NCI-H1930 (cell line): ENCODE data around the gene PEMT.

Experiments used
- DNase-seq, 2 experiments: peaks; one replicate each; lab custom pipeline; 2025; lab: John Stamatoyannopoulos, UW

The PEMT gene

DNA sequence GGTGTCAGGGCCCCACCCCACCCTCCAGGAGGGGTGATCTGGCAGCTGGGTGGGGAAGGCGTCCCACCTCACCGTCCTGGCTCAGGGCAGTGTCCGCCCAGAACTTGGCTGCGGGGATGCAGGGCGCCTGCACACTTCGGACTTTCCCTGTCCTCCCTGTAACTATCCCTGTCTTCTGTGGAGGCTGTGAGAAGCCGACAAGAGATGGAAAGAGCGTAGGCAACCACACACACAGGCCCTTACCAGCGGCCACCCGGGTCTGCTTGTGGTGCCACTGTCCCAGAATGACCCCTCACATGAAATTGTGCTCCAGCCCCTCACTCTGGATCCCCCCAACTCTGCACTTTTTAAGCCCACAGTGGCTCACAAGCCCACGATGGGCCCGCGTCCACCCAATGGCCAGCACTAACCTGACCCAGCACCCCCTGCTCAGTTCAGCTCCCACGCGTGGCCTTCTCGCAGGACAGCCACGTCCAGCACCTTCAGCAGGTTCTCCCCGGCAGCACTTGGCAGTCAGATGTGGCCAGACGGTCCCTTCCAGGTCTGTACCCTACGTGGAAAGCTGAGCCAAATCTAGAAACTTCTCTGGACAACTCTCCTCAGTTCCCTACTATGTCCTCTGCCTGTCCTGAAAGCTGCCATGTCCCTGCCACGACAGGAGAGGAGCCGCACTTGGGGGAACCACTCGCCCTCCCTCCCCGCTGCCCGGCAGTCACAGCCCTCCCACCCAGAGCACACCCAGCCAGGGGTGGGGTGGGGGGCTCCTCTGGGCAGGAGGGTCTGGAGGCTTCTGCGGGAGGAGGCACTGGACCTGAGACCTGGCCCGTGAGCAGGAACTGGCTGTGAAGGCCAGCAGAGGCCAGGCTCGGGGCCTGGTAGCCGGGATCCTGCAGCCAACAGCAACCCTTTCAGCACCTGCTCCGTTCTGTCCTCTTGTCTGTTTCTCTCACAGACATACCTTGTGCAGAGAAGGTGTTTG is 38.0 kb downstream of the PEMT start:
- no peak for DNase-seq

DNA sequence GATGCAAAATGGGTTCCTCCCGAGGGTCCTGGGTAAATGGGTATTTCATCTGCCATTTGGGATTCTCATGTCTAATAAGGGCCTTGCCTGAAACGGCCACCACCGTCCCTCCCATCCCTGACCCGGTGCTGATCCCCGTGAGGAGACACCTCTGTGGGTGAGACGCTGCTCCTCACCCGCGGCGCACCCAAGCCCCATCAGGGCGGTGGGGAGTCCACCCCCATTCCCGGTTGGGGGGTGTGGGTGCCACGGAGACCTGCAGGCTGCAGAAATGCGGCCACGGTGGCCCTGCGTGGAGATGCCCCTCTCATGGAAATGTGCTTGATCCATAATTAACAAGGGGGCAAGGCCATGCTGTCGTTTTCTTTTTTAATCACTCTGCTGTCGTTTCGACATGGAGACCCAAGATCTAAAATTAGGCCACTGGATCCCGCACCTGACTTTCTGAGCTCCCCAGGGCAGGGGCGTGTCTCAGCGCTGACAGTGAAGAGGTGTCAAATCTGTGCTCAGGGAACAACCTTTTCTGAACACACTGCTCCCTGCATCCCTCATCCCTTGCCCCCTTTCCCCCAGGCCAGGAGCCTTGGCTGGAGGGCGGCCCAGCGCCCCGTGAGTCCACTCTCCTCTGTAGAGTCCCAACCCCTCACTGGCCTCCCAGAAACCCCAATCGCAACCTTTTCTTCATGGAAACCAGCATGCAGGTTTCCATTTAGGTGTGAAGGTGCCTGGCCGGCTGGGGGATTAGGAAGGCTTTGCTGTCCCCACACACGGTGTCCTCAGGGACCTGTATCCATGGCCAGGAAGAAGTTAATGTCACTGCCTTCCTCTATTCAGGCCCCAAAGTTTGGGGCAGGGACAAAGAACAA is 38.9 kb downstream of the PEMT start:
- no peak for DNase-seq

DNA sequence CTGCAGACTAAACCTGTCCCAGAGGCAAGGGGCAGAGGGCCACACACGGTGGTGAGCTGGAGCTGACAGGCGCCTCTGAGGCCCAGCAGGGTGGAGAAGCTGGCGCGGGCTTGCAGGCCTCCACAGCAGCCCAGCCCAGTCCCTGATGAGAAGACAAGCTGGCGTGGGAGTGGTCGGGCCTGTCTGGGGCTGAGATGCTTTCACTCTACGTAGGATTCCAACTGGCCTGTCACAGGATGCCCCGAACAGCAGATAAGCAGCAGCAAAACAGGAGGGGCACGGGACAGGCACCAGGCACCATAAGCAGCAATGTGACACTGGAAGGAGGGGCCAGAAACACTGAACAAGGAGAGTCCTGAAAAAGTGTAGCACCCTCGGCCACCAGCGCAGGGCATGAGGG is 40.1 kb downstream of the PEMT start:
- DNase-seq = no peak

DNA sequence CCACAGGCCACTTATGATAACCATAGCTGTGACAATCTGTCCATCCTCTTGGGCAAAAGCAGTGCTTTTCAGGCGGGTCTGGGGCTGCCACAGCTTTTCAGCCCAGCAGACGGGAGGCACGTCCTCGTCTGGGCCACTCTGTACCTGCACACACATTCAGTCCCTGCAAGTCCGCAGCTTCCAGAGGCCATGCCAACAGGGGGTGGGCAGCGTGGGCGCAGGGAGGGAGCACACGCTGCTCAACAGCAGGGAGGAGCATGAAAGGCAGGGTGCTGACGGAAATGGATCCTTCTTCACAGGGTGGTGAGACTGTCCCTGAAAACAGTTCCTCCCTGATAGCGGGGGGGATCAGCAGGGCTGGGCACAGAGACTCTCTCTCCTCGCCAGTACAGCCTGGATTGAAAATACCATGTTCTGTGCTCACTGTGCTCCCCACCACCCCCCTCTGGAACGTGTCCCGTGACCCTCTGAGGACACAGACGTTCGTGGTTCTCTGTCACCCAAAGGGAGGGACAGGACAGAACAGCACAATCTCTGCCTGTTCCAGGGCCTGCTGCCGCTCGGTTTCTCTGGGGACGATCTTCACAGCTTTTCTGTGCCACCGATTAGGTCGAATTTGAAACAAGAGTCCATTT is 41.7 kb downstream of the PEMT start:
- DNase-seq = no peak

DNA sequence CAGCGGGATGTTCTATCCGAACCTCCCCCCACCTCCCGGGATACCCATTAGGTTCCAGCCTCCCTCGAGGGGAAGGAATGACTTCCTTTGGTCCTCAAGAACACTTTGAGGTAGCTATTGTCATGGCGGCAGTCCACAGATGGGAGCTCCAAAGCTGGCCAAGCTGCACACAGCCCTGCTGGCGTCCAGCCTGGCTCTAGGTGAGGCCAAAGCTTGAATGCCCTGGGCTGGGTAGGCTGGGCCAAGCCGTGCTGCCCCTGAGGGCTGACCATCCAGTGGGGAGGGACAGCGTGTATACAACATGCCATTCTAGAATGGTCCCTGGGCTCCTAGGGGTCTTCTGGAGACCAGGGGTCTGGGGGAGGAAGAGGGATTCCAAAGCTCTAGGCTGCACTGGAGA is 43.5 kb downstream of the PEMT start:
- DNase-seq = no peak

DNA sequence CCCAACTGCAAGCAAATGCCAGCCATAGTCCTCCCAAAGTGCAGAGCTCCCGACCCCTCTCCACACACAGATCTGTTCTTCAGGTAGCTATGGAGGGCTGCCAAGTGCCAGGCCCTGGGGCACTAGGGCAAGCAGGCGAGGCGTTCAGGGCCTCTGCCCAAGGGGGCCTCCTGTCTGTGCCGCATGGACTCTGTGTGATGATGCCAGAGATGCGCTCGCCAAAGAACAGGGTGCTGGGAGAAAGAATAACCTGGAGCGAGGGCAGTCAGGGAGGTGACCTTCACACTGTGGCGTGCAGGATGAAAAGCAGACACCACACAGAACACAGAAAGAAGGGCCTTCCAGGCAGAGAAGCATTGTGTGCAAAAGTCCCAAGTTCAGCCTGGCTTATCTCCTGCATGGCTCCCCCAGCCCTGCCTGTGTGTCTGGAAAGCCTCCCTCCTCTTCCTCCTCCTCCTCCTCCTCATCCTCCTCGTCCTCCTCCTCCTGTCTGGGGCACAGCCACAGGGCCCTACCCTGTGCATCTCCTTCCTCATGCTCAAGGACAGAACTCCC is 44.2 kb downstream of the PEMT start:
- DNase-seq = no peak

DNA sequence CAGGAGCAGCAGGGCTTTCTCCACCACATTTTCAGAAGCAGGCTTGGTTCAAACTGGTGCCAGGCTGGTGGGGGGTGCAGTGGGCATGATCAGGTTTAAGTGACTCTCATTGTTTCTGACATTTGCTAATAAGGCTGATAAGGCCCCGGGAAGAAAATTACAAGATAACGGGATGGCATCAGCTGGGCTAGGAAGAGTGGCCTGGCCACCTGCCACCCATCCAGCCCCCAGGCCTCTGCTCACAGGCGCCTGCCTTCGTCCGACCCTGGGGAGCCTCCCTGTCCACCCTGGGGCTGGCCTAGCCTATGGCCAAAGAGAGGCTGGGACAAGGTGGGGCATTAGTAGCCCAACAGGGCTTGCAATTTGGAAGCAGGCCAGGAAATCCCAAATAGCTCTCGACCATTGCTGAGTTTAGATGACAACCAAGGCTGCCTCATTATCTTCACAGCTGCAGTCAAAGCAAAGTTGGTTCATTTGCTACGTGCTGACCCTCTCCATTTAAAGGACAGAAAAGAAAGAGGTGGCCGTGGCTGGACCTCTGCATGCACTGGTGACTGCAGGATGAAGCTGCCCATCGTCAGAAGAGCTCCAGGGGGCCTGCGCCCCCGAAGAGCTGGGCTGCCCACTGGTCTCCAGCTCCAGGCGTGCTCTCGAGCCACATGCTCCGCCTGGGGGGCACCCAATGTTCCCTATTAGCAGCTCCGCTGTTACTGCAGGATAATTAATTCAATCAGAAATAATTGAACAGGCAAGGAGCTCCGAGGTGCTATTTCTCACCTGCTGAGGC is 44.9 kb downstream of the PEMT start:
- DNase-seq = no peak

DNA sequence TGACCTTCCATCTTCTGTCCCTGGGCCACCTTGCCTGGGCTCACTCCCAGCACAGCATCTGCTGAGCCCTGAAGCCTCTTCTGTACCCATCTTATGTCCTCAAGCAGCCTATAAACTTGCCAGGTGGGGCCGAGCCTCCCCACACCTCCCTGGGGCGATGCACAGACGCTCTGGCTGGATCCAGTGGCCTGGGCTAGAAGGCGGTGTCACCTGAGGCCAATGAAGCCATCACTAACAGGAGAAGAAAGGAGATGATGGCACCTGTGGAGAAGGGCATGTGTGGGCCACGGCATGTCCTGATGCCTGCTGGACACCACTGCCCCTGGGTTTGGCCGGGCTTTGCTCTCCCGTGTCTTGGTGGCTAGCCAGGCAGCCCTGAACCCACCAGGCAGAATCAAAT is 45.5 kb downstream of the PEMT start:
- DNase-seq = no peak

DNA sequence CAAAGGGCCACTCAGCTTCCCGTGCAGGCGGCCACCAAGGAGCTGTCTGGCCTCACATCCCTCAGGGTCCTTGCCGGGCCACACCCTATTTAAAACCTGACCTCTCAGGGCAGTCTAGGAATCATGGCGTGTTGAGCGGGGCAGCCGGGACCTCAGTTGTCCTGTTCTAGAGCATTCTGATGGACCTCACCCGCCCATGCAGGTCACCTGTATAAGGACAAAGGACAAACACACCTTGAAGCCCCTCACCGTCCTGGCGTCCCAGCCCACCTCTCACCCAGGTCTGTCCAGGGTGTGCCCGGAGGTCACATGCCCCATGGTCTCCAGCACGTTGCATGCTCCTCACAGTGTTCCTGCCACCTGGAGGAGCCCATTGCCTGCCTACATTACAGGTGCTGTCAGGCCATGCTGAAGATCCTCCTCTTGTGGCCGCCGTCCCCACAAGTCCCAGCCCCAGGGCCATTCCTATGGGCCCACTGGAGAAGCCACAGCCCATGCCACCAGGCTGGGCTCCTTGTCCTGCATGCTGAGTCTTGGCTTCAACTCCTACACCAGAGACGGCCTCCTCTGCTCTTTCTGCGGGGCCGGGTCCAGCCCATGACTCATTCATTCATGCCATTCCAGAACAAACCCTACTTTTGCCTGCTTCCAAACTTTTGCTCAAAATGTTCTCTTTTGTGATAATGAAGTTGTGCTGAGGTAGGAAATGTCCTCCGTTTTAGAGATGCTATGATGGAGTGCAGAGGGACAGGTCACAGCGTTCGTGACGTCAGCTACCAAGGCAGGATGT is 46.3 kb downstream of the PEMT start:
- DNase-seq = no peak

DNA sequence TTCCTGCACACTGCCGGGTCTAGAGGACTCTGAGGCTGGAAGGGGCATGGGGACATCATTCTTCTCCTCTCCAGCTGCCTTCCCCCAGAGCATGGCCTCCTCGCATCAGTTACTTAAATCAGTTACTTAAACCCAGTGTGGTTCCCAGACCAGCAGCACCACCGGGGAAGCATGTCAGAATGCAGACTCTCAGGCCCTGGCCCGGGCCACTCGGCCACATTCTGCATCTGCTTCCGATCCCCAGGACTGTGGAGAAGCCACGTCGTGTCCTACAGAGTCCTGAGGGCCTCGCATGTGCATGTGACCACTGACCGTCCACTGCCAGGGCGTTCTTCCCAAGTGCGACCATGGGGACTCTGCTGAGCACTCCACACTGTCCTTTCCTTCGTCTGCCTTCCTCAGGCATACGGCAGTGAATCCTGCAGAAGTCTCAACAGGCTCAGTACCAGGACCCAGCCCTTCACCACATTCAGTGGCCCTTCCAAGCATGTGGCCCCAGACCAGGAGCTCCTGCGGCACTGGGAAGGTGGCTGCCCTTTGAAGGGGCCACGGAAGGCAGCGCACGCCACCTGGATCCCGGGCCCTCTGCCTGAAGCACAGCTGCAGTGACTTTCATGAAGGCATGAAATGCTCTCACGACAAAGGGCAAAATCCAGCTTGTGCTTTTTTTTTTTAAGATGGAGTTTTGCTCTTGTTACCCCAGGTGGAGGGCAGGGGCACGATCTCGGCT is 48.4 kb downstream of the PEMT start:
- no peak for DNase-seq

DNA sequence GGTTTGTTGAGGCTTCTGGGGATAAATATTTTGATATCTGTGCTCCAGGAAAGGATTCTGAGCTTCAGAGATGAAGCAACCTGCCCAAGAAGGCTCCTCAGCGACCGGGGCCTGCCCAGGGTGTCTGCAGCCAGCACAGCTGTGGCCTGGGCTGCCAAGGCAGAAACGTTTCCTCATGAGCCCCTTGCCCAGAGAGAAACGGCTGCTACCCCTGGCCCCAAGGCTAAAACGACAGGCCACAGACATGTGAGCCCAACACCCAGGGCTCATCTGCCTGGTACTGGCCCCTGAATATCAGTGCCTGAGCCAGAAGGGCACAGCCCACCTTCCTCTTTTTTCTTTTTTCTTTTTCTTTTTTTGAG is 49.9 kb downstream of the PEMT start:
- DNase-seq = no peak

DNA sequence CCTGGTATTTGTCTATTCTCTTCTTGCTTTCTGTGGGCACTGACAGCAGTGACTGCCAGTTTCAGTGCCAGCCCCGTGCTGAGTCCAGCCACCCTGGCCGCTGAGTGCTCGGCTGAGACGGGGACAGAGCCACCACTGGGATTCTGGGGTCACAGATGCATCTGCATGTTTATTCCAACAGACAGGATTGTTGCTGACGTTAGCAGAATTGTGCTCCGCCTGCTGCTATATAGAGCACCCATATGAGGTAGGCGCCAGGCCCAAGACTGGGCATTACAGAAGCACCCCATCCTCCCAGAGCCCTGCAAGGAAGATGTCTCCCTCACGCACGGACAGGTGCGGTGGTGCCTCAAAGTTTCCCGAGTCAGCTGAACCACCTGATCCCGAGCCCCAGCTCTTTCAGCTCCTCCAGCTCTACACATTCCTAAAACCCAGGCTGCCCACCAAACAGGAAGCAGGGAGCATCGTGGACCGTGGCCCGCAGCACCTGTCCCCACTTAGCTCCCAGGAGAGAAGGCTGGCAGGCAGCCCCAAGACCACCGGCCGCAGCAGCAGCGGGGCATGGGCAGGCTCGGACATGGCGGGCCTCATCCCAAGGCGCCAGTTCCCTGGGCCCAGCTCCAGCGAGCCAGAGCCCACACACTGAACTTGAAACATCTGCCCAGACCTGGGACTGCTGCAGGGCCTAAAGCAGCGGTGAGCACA is 50.4 kb downstream of the PEMT start:
- DNase-seq = no peak

DNA sequence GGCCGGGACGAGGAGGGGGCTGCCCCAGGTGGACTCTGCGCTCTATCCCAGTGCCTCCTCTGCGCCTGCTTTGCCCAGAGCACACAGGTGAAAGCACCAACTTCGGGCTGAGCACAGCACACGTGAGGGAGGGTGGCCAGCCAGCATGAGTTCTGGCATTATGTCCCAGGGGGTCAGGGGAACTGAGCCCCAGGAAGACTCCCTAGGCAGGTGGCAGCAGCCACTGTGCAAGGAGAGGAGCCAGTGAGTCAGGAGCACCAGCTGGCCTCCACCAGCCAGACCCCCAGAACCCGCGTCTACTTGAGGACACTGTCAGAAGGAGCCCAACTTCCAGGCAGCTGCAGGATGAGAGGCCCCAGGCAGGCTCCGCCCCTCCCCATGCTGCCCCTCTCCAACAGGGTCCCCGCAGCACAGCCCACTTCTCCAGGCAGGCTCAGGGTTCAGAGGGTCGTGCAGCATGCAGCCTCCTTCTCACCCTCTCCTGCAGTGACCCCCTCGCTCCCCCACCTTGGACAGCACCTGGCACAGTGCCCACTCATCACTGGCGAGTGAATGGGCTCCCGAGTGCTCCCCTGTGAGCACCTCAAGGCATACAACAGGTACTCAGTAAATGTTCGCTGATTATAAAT is 51.1 kb downstream of the PEMT start:
- no peak for DNase-seq

DNA sequence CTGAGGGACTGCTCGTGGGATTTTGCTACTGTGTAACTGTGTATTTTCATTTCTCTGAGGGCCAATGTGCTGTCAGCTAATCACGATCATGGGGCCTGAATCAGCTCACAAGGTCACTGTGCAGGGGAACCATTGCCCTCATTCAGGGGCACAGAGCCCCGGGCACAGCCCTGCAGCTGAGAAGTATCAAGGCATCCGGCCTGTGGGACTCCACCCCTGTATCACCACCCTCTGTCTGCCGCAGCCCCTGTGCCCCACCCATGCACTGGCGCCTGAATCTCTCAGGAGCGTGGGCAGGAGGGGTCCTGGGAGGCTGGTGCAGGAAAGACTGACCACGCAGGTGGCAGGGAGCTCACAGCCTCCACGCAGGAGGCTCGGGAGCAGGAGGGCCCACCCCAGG is 51.9 kb downstream of the PEMT start:
- DNase-seq = no peak

DNA sequence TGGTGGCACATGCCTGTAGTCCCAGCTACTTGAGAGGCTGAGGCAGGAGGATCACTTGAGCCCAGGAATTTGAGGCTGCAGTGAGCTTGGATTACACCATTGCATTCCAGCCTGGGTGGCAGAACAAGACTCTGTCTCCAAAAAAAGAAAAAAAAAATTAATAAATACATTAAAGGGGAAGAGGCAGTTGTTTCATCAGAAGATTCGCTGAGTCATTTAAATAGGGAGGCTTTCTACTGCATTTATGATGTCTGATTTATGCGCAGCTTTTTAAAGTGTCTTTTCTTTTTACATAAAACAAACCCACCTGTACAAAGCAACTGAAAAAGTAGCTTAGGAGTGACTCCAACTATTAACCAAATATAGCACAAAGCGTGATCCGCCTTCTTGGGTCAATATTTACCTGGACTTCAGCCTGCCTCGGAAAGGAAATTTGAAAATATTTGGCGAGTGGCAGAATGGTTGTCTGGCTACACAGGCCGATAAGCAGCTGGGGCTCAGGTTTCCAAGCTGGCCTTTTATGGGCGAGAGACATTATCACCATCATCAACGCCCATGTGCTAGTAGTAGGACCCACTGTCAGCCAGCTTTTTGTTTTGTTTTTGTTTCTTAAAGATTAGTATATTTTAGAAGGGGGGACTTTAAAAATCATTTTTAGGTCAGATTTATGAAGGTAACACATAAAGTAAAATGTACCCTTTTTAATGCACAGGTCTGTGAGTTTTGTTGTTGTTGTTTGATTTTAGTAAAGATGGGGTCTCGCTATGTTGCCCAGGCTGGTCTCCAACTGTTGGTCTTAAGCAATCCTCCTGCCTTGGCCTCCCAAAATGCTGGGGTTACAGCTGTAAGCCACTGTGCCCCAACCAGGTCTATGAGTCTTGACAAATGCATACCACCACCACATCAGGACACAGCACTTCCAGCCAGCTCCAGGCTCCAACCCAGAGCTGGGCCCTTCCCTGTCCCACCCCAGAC is 52.8 kb downstream of the PEMT start:
- DNase-seq = peak; percentile 50 to 71

DNA sequence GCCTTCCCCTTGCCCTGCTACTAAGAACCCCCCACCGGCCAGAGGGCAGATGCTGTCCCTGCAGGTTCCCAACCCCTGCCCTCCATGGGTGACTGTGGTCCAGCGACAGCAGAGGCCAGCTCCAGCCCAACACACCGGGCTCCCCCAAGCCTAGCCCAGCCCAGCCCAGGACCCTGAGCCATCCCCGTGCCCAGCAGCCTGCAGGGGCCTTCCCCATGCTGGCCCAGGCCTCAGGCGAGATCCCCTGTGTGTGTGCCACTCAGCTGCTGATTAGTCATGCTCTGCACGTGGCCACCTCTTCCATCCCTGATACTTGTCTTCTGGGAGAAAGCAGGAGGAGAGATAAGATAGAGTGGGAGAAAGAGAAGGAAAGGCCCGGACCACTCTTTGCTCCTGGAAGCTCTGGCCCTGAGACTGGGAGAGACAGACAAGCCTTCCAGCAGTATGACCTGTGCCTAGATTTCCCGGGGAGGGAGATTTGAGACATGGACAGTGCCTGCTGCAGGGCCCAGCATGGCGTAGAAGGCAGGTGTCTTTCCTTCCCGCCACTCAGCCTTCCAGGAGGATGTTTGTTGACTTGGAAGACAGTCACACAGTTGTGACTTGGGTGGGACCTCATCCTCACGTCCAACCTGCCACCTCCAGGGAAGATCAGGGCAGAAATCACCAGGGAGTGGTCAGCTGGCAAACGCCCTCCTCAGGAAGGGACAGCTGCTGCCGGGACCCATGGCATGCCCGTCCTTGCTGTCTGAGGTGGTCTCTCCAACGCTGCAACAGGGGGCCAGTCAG is 54.0 kb downstream of the PEMT start:
- DNase-seq = no peak

DNA sequence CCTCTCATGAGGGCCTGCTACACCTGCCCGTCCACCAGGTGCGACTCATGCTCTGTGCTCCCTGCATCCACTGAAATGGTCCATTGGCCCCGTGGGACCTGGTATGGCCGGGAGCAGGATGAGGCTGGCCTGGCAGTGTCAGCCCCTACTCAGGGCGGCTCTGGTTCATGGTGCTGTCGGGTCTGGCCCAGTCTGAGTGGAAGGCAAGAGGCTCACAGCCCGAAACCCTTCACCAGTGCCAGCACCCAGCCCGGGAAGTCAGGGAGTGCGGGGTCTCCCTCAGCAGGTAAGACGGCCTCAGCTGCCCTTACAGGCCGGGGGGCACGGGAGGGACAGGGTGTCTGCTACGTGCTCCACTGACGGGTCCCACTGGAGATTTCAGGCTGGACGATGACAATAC is 54.8 kb downstream of the PEMT start:
- DNase-seq = no peak
